Stimulated activated CD8-positive, alpha-beta memory T cell treated with anti-CD3 and anti-CD28 coated beads, Interleukin-4, amount 100 ng/mL, for 4 hours (primary cell): ENCODE data around the gene CXCL12.

ENCODE experiments used
- DNase-seq, 2 donors: peaks; one replicate each; pipeline ENCODE4 v3.0.0-alpha.2; 2020; ENCODE audit warnings: low read depth in 2 of 2, low spot score in 1 of 2

The CXCL12 gene

DNA sequence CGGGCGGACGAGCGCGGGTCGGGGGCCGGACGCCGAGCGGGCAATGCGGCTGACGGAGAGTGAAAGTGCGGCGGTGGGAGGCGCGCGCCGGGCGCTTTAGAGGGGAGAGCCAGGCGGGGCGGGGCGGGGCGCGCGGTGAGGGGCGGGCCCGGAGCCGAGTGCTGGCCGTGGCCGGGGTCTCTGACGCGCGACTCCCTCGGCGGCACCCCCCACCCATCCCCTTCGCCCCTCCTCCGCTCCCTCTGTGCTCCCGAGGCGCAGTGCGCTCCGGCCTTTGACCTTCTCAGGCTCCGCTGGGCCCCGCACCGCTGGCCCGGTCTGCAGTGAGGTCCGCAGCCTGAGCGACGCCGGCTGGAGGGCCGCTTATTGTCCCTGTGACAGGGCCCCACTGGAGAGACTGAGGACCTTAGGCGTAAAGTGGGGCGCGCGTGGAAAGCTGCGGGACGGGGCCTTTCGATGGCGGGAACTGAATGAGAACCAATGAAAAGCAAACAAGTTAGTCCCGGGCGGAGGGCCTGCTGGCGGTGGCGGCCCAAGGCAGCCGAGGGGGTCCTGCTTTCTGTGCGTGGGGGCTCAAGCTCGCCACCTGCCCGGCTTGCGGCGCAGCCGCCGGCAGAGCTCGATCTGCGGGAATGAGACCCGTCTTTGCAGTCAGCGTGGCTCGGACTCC lies at the start of gene CXCL12:
TSS of gene CXCL12 (minus strand) at position 72 of the 670 bp plus-strand sequence. CDS start 92 bp downstream, outside the sequence.
- no peak for DNase-seq

- DNase-seq, result no peak
Observed at GRCh38 chr10:44427479-44427878, 42.6 kb upstream of the CXCL12 start.

DNA sequence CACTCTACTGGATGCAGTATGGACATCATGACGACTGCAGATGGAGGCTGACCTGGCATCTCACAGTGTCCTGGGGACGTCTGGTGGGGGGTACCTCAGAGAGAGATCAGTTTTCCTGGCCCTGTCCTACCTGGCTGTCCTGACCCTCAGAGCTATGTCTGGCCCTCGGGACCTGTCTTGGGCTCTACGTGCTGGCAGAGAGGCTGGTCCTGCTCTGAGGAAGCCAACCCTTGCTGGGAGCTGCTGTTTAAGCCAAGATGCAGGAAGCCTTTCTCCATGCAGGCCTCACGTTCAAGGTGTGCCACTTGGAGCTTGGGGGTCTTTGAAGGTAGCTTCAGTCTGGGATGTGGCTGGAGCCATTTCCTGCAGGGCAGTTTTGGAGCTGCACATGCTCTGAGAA lies 42.1 kb upstream of the CXCL12 start:
- DNase-seq, result no peak

GRCh38 chr10:44426247-44427034 lies 41.5 kb upstream of the CXCL12 start:
- no peak for DNase-seq

DNA sequence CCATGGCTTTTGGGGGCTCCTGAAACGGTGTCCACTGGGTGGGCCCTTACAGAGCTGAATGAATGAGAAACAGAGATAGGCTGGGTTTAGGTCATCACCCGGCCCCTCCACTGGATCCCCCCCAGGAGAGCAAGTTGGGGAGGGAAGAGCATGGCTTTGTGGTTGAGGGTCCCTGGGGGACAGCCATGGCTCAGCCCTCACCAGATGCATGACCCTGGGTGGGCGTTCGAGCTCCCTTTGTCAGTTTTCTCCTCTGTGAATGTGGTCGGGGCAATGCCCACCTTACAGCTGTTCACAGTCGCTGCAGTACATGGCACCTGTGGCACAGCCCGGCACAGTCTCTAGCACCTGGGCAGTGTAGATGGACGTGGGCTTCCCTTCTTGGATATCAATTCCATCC lies 40.6 kb upstream of the CXCL12 start:
- DNase-seq, result no peak

- no peak for DNase-seq
Observed at GRCh38 chr10:44424957-44425356, 40.1 kb upstream of the CXCL12 start.

DNA sequence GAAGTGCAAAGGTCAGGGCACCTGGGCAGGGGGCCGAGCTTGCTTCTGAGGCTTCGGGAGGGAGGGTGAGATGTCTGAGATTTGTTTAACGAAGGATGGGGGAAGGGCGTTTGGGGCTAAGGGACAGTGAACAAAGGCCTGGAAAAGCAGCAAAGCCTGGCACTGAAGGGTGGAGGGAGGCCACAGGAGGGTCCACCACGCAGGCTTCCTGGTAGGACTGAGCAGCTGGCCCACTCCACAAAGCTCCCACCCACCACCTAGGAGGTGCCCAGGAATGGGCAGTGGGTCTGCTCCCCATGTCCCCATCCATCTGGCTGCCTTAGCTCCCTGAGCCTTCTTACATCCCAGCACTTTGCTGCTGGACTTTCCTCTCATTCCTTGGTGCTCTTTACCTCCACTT lies 39.4 kb upstream of the CXCL12 start:
- DNase-seq, result no peak

DNA sequence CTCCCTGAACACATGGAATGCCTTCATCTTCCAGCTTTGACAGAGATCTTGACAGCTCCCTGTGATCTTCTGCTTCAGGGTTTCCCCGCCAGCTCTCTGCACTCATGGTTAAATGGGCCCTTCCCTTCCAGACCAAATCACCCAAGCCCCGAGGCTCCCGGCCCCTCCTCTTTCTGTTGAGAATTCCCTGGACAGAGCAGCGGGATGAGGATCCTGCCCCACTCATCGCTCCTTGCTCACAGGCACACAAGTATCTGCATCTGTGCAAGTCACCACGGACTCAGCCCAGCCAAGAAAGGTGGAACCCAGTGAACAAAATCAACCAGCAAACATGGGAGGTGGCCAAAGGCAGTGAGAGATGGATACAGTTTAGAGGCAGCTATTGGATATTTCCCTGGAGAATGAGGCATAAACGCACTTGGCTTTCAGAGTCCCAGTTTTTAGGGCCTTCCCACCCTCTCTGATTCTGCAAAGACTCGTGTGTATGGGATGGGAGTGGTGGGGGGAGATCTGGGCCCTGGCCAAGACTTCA lies 37.7 kb upstream of the CXCL12 start:
- no peak for DNase-seq

GRCh38 chr10:44422153-44422552 lies 37.3 kb upstream of the CXCL12 start:
- DNase-seq, result no peak

GRCh38 chr10:44419790-44420549 lies 35.1 kb upstream of the CXCL12 start:
- DNase-seq, result no peak

DNA sequence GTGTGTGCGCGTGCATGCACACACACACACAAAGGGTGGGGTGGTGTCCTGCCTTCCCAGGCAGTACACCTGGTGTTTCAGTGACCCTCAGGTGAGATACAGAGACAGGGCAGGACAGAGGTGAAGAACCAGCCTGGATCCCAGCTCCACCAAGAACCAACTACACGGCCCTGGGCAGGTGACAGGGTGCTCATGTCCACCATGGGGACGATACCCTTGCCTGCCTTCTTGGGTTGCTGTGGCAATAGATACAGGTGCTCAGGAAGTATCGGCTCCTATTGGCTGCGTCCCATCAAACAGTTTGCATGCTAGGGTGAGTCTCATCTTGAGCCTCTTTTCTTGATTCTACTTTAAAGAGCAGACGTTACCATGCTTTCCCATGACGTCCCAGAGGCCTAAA lies 33.7 kb upstream of the CXCL12 start:
- no peak for DNase-seq

DNA sequence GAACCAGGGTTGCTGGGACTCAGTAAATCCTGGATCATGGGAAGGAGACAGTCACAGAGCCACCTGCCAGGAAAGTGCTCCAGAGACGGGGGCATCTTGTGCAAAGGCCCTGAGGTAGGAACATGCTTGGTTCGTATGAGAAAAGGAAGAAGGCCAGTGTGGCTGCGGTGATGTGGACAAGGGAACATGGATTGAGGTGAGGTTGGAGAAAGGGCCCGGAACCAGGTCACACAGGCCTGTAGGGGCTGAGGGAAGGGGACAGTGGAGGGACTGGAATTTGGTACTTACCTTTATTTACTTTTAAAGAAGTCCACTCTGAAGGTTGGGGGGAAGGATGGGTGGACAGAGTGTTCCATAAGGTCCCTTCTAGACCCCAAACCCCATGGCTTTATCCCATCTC lies 32.9 kb upstream of the CXCL12 start:
- DNase-seq, result no peak

DNA sequence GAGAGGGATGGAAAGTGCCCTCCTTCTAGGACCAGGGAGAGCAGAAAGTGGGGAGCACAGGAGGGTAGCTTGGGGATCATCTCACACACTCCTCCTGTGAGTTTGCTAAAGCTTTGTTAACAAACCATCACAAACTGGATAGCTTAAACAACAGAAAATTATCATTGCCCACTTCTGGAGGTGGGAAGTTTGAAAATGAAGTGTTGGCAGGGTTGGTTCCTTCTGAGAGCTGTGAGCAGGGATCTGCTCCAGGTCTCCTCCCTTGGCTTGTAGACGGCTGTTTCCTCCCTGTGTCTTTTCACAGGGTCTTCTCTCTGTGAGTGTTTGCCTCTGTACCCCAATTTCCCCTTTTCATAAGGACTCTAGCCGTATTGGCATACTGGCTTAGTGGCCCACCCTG lies 32.0 kb upstream of the CXCL12 start:
- no peak for DNase-seq

- no peak for DNase-seq
Observed at GRCh38 chr10:44416021-44416771, 31.3 kb upstream of the CXCL12 start.

GRCh38 chr10:44415121-44415520 lies 30.2 kb upstream of the CXCL12 start:
- DNase-seq, result no peak

DNA sequence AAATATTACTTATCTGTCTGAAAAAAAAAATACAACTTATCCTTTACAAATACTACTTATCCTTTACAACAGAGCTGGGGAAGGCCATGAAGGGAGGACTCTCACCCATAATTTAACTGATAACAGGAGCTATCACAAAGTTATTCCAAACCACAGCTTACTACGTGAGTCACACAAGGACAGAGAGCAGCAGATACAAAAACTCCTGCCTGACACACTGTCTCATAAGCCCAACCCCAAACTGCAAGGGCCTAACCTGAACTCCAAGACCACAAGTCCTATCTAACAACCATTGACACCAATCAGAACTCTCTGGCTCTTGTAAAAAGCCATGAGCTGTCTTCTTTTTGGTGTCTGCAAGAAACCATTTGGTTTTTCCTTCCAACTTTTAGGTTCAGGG lies 28.5 kb upstream of the CXCL12 start:
- DNase-seq, result no peak

DNA sequence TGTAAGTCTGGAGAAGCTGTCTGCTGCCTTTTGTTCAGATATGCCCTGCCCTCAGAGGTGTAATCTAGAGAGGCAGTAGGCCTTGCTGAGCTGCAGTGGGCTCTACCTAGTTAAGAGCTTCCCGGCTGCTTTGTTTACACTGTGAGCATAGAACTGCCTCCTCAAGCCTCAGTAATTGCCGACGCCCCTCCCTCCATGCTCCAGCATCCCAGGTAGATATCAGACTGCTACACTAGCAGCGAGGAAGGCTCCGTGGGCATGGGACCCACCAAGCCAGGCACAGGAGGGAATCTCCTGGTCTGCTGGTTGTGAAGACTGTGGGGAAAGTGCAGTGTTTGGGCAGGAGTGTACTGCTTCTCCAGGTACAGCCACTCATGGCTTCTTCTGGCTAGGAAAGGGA lies 26.4 kb upstream of the CXCL12 start:
- DNase-seq, result no peak

DNA sequence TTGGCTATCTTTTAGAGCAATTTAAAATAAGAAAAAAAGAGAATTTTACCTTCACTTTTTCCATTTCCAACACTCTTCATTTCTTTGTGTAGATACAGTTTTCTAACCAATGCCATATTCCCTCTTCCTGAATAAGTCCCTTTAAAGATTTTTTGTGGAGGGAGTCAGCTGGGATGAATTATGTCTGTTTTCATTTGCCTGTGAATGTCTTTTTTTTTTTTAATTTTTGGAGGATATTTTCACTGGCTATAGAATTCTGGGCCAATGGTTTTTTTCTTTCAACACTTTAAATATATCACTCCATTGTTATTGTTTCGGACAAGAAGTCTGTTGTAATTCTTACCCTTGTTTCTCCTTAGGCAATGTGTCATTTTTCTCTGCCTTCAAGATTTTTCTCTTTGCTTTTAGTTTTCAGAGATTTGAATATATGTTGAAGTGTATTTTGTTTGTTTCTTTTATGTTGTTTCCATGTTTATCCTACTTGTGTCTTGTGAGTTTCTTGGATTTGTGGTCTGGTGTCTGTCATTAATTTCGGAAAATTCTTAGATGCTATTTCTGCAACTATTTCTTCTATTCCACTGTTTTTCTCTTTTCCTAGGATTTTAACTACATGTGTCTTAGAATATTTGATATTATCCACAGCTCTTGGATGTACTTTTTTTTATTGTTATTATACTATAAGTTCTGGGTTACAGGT lies 20.0 kb upstream of the CXCL12 start:
- no peak for DNase-seq

DNA sequence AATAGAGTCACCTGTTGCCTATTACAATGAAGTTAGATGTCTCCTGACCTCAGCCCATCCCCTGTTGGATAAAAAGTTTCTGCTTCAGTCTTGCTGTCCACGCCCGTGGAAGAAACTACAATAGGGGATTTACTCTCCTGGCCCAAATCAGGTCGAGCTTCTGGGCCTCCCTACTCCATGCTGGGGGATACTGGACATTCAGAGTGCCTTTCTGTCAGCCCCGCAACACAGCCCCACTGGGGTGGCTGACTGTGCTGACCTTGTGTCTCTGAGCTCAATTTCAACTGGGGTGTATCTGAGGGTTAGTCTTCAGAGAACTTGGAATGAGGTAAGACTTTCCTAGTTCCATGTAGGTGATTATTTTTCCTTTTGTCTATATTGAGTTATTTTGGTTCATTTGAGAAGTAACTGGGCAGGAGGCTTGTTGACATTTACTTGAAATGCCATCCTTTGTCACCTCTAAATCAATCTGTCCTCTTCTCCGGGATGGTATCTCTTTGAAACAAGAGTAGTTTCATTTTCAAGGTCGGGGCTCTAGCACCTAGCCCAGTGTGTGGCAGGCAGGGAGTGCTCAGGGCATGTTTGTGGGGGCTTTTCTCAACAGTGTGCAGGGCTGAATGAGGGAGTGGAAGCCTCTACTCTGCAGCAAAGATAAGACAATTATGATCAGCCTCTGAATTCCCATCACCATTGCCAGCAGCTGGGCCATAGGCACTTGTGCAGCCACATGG lies 17.7 kb upstream of the CXCL12 start:
- DNase-seq, result no peak

DNA sequence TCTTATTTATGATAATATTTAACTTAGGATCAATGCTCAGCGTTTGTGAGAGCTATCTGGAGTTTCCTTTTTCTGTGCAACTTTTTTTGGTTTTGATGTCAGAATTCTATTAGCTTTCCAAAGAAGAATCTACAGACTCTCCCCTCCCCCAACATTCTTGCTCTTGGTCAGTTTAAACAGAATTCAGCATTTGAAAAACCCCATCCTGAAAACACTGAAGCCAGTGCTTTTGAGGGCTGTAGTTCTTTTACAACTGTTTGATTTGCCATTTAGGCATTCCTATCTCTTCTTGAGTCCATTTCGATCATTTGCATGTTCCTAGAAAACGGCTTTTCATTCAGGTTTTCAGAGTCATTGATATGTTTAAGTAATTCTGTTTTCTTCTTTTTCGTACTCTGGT lies 15.6 kb upstream of the CXCL12 start:
- DNase-seq, result no peak
